ENCODE data around the gene SNAP47. TPM values are rescaled to one million over a fixed set of nuclear protein-coding genes. Genes with fewer than 3 reads are reported as not detected.

The SNAP47 gene
- total RNA-seq, 4 donors from 2014 or later = 25.2 to 41.9 (median 34.7) TPM

DNA sequence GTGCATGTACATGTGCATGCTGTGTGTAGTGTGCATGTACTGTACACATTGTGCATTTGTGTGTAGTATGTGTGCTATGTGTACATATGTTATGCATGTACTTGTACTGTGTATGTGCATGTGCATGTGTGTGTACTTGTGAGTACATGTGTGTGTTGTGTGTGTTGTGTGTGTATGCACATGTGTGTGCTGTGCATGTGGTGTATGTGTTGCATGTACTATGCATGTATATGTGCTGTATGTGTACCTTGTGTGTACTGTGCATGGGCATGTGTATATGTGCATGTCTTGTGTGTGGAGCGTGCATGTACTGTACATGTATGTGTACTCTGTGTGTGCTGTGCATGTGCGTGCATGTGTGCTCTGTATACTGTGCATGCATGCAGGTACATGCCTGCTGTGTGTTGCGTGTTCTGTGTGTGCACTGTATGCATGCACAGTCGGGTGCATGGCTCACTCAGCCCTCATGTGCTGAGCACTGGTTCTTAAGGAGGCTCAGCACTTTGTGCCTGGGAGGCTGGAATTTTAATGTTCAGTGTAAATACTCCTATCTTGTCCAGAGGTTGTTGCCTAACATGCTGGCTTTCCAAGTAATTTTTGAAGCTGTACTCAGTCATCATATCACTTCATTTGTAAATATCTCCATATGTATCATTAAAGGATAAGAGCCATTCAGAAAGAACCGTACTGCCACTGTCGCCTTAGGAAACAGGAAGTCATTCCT, 32.3 kb downstream of the SNAP47 start:
- no peak for DNase-seq (ENCODE audit: low spot score in 2 of 2)
- WGBS, 2 donors = 79 to 93% methylated on average over 6 of the region's 6 CpGs
- intact Hi-C loops (cut with DNase I; ENCODE audit: low total_unique reads) = no loop called here

DNA sequence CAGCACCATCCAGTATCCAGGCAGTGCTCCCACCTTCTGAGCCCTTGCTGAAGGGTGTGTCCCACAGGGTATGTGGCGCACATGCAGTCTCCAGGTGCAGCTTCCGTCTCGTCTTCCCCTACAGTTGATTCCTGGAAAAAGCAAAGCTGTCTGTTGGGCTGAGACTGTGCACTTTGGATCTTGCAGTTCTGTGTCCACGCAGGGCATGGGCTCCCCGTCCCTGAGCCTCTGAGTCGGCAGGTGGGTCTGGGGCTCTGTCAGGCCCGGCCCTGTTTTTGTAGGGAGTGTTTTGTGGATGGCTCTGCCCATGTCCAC, 32.8 kb downstream of the SNAP47 start:
- no peak overlapping the region for H3K4me3 ChIP-seq (ENCODE audit: low read depth, poor library complexity, severe bottlenecking)
- TF ChIP-seq POLR2A (IDR thresholded peaks at IDR 0.05) = no peak
- TF ChIP-seq, protein P1, sequence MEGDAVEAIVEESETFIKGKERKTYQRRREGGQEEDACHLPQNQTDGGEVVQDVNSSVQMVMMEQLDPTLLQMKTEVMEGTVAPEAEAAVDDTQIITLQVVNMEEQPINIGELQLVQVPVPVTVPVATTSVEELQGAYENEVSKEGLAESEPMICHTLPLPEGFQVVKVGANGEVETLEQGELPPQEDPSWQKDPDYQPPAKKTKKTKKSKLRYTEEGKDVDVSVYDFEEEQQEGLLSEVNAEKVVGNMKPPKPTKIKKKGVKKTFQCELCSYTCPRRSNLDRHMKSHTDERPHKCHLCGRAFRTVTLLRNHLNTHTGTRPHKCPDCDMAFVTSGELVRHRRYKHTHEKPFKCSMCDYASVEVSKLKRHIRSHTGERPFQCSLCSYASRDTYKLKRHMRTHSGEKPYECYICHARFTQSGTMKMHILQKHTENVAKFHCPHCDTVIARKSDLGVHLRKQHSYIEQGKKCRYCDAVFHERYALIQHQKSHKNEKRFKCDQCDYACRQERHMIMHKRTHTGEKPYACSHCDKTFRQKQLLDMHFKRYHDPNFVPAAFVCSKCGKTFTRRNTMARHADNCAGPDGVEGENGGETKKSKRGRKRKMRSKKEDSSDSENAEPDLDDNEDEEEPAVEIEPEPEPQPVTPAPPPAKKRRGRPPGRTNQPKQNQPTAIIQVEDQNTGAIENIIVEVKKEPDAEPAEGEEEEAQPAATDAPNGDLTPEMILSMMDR (IDR thresholded peaks at IDR 0.05) = no peak
- DNase-seq (ENCODE audit: low spot score in 2 of 2) = no peak
- intact Hi-C loops (cut with DNase I; ENCODE audit: low total_unique reads) = no loop called here
- 93 to 98% methylated on average over 7 of the region's 7 CpGs for WGBS, 2 donors

More for the DNA sequence above, 32.3 kb downstream of the SNAP47 start:
- no peak for TF ChIP-seq POLR2A (IDR thresholded peaks at IDR 0.05)
- TF ChIP-seq, protein P1 (IDR thresholded peaks at IDR 0.05) = no peak
- no peak overlapping the region for H3K4me3 ChIP-seq (ENCODE audit: low read depth, poor library complexity, severe bottlenecking)

DNA sequence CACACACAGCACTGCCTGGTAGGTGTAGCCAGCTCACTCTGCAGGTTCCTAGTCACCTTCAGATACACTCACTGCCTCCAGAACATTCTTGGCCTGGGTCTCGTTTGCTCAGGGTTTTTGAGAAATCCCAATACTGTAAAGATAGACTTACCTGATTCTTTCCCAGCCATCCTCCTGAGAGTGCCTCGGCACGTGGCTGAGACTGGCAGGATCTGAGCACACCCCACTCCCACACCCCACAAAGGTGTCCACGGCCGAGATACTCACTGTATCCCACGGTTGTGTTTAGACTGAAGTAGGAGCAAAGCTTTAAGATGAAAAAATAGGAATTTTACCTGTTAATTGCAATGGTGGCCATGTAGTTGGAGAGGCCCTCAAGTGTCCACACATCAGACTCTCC, 33.4 kb downstream of the SNAP47 start:
- intact Hi-C loops (cut with DNase I; ENCODE audit: low total_unique reads) = no loop called here
- 96 to 97% methylated on average over 6 of the region's 6 CpGs for WGBS, 2 donors
- H3K4me3 ChIP-seq (ENCODE audit: low read depth, poor library complexity, severe bottlenecking) = no peak overlapping the region
- no peak for DNase-seq (ENCODE audit: low spot score in 2 of 2)
- TF ChIP-seq POLR2A (IDR thresholded peaks at IDR 0.05) = no peak
- TF ChIP-seq, protein P1 (IDR thresholded peaks at IDR 0.05) = no peak

DNA sequence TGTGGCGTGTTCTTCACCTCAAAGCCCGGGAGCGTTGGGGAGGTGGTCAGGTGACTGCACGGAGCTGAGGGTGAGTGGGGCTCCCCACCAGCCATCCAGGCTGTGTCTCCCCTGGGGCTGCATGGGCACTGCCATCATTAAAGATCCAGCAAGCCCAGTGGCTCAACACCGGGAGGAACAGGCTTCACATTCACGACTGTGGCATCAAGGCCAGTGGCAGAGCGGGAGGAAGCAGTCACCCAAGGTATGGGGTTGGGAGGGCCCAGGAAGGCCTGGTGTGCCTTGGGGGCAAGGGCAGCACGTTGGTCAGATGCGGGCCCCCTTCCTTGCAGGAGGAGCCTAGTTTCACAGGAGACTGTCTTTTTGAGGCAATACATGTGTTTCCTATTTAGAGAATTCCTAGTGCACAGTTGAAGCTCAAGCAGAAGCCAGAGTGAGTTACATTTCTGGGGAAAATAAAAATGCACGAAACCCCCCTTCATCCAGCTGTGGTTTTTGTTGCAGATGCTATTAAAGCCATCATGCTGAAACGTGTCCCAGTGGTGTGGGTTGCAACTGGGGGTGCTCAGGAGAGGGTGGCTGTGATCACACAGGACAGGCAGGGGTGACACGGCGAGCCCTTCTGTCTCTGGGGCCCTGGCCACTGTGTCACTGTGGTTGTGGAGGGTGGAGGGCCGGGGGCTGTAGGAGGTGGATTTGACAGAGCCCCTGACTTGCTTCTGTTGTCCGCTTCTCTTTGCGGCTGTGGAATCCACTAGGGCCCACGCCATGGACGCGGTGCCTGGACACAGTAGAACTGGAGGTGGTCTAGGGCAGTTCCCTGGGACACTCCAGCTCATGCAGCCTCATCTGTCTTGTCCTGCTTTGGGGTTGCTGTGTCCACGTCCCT, 34.1 kb downstream of the SNAP47 start:
- 87 to 95% methylated on average over 18 to 19 of the region's 20 CpGs for WGBS, 2 donors
- TF ChIP-seq POLR2A (IDR thresholded peaks at IDR 0.05) = no peak
- TF ChIP-seq, protein P1 (IDR thresholded peaks at IDR 0.05) = no peak
- no peak for DNase-seq (ENCODE audit: low spot score in 2 of 2)
- intact Hi-C loops (cut with DNase I; ENCODE audit: low total_unique reads) = no loop called here
- H3K4me3 ChIP-seq (ENCODE audit: low read depth, poor library complexity, severe bottlenecking) = no peak overlapping the region

DNA sequence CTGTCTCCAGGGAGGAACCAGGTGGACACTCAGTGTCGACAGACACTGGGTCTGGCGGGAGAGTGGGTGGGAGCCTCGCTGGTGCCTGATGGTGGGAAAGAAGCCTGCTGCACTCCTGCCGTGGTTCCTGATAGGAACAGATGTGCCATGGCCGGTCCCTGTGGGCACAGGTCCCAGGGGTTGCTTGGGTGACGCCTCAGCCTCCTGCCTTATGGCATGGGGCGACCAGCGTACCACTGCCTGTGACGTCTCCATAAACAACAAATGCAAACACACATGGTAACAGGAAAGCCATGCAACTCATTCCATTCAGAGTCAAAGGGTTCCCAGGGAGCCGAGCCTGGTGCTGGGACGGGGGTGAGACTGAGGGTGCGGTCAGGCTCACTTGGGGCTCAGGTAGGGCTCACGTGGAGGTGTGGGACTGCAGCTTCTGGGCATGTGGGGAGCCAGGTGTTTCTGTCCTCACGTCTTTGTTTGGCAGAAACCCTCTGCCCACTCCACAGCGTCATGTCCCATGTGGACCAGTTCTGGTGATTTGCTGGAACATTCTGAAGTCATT, 34.8 kb downstream of the SNAP47 start:
- intact Hi-C loops (cut with DNase I; ENCODE audit: low total_unique reads) = no loop called here
- TF ChIP-seq POLR2A (IDR thresholded peaks at IDR 0.05) = no peak
- TF ChIP-seq, protein P1 (IDR thresholded peaks at IDR 0.05) = no peak
- no peak for DNase-seq (ENCODE audit: low spot score in 2 of 2)
- WGBS, 2 donors = 93% methylated on average over 15 of the region's 15 CpGs
- H3K4me3 ChIP-seq (ENCODE audit: low read depth, poor library complexity, severe bottlenecking) = no peak overlapping the region

Data from lower leg skin (tissue), 4 donors.